B cell (primary cell): ENCODE data around the gene ACSM6. TPM values are rescaled to one million over a fixed set of nuclear protein-coding genes. Genes with fewer than 3 reads are reported as not detected.

ENCODE experiments used
- ATAC-seq: fragments of 200-7000 bp; cut with Tn5 transposase; one replicate; pipeline ENCODE4 v1.10.0; 2021; ENCODE audit warnings: low read depth, mild to moderate bottlenecking, moderate number of reproducible peaks, moderate library complexity
- CTCF ChIA-PET: fragments of 350-600 bp; sonication (Branson Sonifier 250); formaldehyde crosslinking; loops from one replicate; lab custom pipeline; 2021; ENCODE audit warnings: antibody characterized with exemption, inconsistent platforms; lab: Charles Lee
- POLR2A ChIA-PET: fragments of 350-600 bp; sonication (Branson Sonifier 250); formaldehyde crosslinking; loops from one replicate; lab custom pipeline; 2021; ENCODE audit warnings: antibody characterized with exemption; lab: Charles Lee
- DNase-seq: peaks from one replicate; pipeline ENCODE4 v3.0.0; 2013
- H2AFZ ChIP-seq: 2 replicates; pipeline ENCODE4 v1.6.1; 2012; ENCODE audit warnings: mild to moderate bottlenecking, low read depth, low read length; ENCODE audit not compliant: insufficient read depth, poor library complexity, severe bottlenecking
- H3K27ac ChIP-seq, 2 donors: 1 replicate in 1 of 2; 2 replicates in 1 of 2; pipeline ENCODE4 v1.5.1; 2012 to 2013; ENCODE audit warnings: low read length in 2 of 2, mild to moderate bottlenecking in 2 of 2, moderate library complexity in 1 of 2
- H3K27me3 ChIP-seq, 4 experiments: fragments of 200-600 bp in 1 of 4; sonication (generic) in 1 of 4; replicated peaks in 1 of 4; 1 replicate in 2 of 4; 2 replicates in 2 of 4; pipeline versions ENCODE4 v1.6.1 to v1.7.0; 2013 to 2016; ENCODE audit warnings: low read length in 3 of 4, mild to moderate bottlenecking in 2 of 4, mixed read lengths in 1 of 4, moderate library complexity in 1 of 4; ENCODE audit not compliant: insufficient read depth in 4 of 4, control insufficient read depth in 3 of 4; ENCODE audit errors: control extremely low read depth in 1 of 4
- H3K36me3 ChIP-seq, 2 experiments: replicated peaks in 1 of 2; 1 replicate in 1 of 2; 2 replicates in 1 of 2; pipeline versions ENCODE4 v1.6.1 to v1.7.1; 2013; ENCODE audit warnings: low read length in 1 of 2; ENCODE audit not compliant: insufficient read depth in 2 of 2, control insufficient read depth in 1 of 2; ENCODE audit errors: control extremely low read depth in 1 of 2, extremely low read depth in 1 of 2
- H3K4me1 ChIP-seq, 2 donors: fragments of 200-600 bp in 1 of 2; sonication (generic) in 1 of 2; 1 replicate in 1 of 2; 2 replicates in 1 of 2; pipeline versions ENCODE4 v1.5.1 to v1.6.1; 2013 to 2017; ENCODE audit warnings: low read length in 2 of 2; ENCODE audit not compliant: control insufficient read depth in 2 of 2, insufficient read depth in 2 of 2
- H3K4me2 ChIP-seq: replicated peaks from 2 replicates; pipeline ENCODE3; 2012; ENCODE audit warnings: mild to moderate bottlenecking, low read depth, low read length; ENCODE audit not compliant: poor library complexity, severe bottlenecking
- H3K4me3 ChIP-seq, 5 experiments: fragments of 200-600 bp in 1 of 5; sonication (generic) in 1 of 5; 1 replicate in 3 of 5; 2 replicates in 2 of 5; pipeline versions ENCODE4 v1.5.1 to v1.7.0; 2011 to 2016; ENCODE audit warnings: low read length in 4 of 5, mild to moderate bottlenecking in 4 of 5, low read depth in 2 of 5, control low read depth in 1 of 5, moderate library complexity in 1 of 5; ENCODE audit not compliant: insufficient read depth in 1 of 5; ENCODE audit errors: control extremely low read depth in 1 of 5, extremely low read depth in 1 of 5
- H3K79me2 ChIP-seq: fragments of 200-600 bp; sonication (generic); one replicate; pipeline ENCODE4 v1.6.0; 2016; ENCODE audit warnings: low read length; ENCODE audit not compliant: control insufficient read depth, insufficient read depth
- H3K9ac ChIP-seq: fragments of 200-600 bp; sonication (generic); 2 replicates; pipeline ENCODE4 v1.6.1; 2017; ENCODE audit warnings: mild to moderate bottlenecking, low read length, moderate library complexity
- H3K9me3 ChIP-seq, 3 donors: one replicate each; pipeline versions ENCODE4 v1.6.1 to v1.7.1; 2013; ENCODE audit warnings: low read length in 2 of 3; ENCODE audit not compliant: control insufficient read depth in 2 of 3, insufficient read depth in 1 of 3; ENCODE audit errors: control extremely low read depth in 1 of 3
- H4K20me1 ChIP-seq: 2 replicates; pipeline ENCODE4 v1.6.0; 2012; ENCODE audit warnings: mild to moderate bottlenecking, low read length; ENCODE audit not compliant: insufficient read depth, control insufficient read depth, poor library complexity, severe bottlenecking
- H3K27ac Mint-ChIP-seq: one replicate; pipeline ENCODE4 v1.8.0; 2021; ENCODE audit warnings: mixed read lengths
- H3K27me3 Mint-ChIP-seq: one replicate; pipeline ENCODE4 v1.8.0; 2021; ENCODE audit warnings: mixed read lengths
- H3K4me1 Mint-ChIP-seq: one replicate; pipeline ENCODE4 v1.8.0; 2021; ENCODE audit warnings: mixed read lengths
- H3K4me3 Mint-ChIP-seq: one replicate; pipeline ENCODE4 v1.8.0; 2021; ENCODE audit warnings: mixed read lengths
- H3K9me3 Mint-ChIP-seq: one replicate; pipeline ENCODE4 v1.8.0; 2022; ENCODE audit warnings: mixed read lengths; ENCODE audit not compliant: insufficient read depth
- EZH2 ChIP-seq: IDR thresholded peaks from 2 replicates; pipeline ENCODE4 v1.6.1; 2012; ENCODE audit warnings: borderline replicate concordance, low read depth, mild to moderate bottlenecking, moderate library complexity, low read length; ENCODE audit not compliant: insufficient read depth, poor library complexity, severe bottlenecking
- whole genome bisulfite sequencing: methylation state at CpG from one replicate; pipeline ENCODE4 v1.1.5; 2013; ENCODE audit warnings: missing lambda C conversion rate; ENCODE audit not compliant: insufficient coverage; 5-methylcytosine and 5-hydroxymethylcytosine counted together
- intact Hi-C: fragments of 100-400 bp; cut with micrococcal nuclease; formaldehyde crosslinking; loops from one replicate; pipeline ENCODE4 v1.10.0; 2022
- polyA plus RNA-seq: library from polyadenylated mRNA; depleted of rRNA; stranded (reverse); fragments of >200 nt; gene quantifications from 2 replicates; pipeline ENCODE4 v1.2.3, GENCODE V29; 2012
- total RNA-seq, 2 donors: library from RNA; stranded (reverse); fragments of 120-200 nt in 1 of 2; gene quantifications; 1 replicate in 1 of 2; 2 replicates in 1 of 2; pipeline versions ENCODE4 v1.2.3 to v1.2.4, GENCODE V29; 2013 to 2022
- TF ChIP-seq, protein P1 (sequence below): fragments of 200-600 bp; IDR thresholded peaks from one replicate; pipeline ENCODE4 v1.8.0; 2022; ENCODE audit warnings: antibody characterized with exemption, mild to moderate bottlenecking

Gene ACSM6
- total and polyA plus RNA-seq, 2 donors (not counting 1 experiment from before 2014, with no cell fraction given), result not detected

DNA sequence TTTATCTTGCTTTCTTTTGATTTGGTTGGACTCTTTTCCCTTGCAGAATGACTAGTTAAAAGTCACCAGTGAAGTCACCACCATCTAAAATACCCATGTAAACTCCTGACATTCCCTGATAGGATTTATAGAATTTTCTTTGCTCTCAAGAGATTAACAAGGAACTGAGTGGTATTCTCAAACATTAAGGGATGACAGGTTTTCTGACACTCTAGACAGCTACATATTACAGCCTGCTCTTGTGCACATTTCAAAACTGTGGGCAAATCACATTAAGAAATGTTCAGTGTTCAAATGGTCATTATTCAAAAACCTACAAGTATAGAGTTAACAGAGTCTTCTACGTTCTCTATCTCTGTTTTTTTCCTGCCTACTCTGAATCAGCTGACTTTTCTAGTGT lies 15.8 kb upstream of the ACSM6 start:
- no peak for TF ChIP-seq EZH2
- TF ChIP-seq, protein P1, sequence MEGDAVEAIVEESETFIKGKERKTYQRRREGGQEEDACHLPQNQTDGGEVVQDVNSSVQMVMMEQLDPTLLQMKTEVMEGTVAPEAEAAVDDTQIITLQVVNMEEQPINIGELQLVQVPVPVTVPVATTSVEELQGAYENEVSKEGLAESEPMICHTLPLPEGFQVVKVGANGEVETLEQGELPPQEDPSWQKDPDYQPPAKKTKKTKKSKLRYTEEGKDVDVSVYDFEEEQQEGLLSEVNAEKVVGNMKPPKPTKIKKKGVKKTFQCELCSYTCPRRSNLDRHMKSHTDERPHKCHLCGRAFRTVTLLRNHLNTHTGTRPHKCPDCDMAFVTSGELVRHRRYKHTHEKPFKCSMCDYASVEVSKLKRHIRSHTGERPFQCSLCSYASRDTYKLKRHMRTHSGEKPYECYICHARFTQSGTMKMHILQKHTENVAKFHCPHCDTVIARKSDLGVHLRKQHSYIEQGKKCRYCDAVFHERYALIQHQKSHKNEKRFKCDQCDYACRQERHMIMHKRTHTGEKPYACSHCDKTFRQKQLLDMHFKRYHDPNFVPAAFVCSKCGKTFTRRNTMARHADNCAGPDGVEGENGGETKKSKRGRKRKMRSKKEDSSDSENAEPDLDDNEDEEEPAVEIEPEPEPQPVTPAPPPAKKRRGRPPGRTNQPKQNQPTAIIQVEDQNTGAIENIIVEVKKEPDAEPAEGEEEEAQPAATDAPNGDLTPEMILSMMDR, result no peak
- ChIA-PET POLR2A (no interaction called here), CTCF (no interaction called here)
- intact Hi-C loops, result no loop called here
- no peak for ATAC-seq
- no peaks in the 10 kb centered on the region for H3K9me3 Mint-ChIP-seq
- no CpG with 5 or more reads among the region's 1 CpG for WGBS
- no peaks in the 10 kb centered on the region for H3K4me1 ChIP-seq
- H2AFZ ChIP-seq, result no peak overlapping the region
- H3K4me2 ChIP-seq, result no peak overlapping the region
- no peak overlapping the region for H3K9ac ChIP-seq
- no peaks in the 10 kb centered on the region for H3K79me2 ChIP-seq
- H3K4me3 ChIP-seq, result no peak overlapping the region
- H3K36me3 ChIP-seq, result no peaks in the 10 kb centered on the region
- no peaks in the 10 kb centered on the region for H3K27me3 Mint-ChIP-seq
- H3K4me1 Mint-ChIP-seq, result peaks cover 3% of the 10 kb centered on the region
- H3K9me3 ChIP-seq, result peaks cover 1 to 5% (median 3%) of the 10 kb centered on the region in 3 donors
- H3K4me3 Mint-ChIP-seq, result no peak overlapping the region
- H4K20me1 ChIP-seq, result no peaks in the 10 kb centered on the region
- H3K27ac Mint-ChIP-seq, result no peak overlapping the region
- DNase-seq, result no peak
- no peak overlapping the region for H3K27ac ChIP-seq
- H3K27me3 ChIP-seq, result no peaks in the 10 kb centered on the region

DNA sequence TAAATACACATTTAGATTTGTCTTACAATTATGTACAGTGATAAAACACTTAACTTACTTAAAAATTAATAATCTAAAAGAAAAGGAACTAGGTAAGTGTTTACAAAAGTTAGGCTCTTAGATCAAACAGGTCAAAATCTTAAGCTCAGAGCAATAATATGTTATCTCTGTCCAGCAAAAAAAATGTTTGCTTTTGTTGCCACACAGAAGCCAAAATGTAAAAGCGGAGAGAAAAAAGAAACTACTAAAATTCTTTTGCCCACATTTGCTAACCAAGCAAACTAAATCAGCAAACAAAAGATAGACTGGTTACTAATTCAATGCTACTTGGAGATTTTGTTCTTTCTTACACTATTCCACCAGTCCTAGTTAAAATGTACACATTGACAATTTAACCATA lies 15.2 kb upstream of the ACSM6 start:
- ChIA-PET POLR2A (no interaction called here), CTCF (no interaction called here)
- no CpG with 5 or more reads among the region's 1 CpG for WGBS
- intact Hi-C loops, result no loop called here
- no peak overlapping the region for H3K4me3 Mint-ChIP-seq
- H3K9me3 Mint-ChIP-seq, result no peaks in the 10 kb centered on the region
- Histone ChIP-seq H3K79me2 (no peaks in the 10 kb centered on the region), H3K36me3 (no peaks in the 10 kb centered on the region), H3K27ac (no peak overlapping the region), H3K9me3 (peaks cover 1 to 5% (median 3%) of the 10 kb centered on the region in 3 donors), H3K4me2 (no peak overlapping the region), H4K20me1 (no peaks in the 10 kb centered on the region), H3K4me3 (no peak overlapping the region), H3K9ac (no peak overlapping the region), H3K4me1 (peaks cover 0 to under 1% of the 10 kb centered on the region in 2 donors), H2AFZ (no peak overlapping the region), H3K27me3 (no peaks in the 10 kb centered on the region)
- H3K4me1 Mint-ChIP-seq, result peaks cover 3% of the 10 kb centered on the region
- TF ChIP-seq, protein P1, result no peak
- TF ChIP-seq EZH2, result no peak
- no peaks in the 10 kb centered on the region for H3K27me3 Mint-ChIP-seq
- no peak for ATAC-seq
- no peak for DNase-seq
- no peak overlapping the region for H3K27ac Mint-ChIP-seq
